ENCODE data around the gene PGGHG. TPM values are rescaled to one million over a fixed set of nuclear protein-coding genes. Genes with fewer than 3 reads are reported as not detected.
A peak's percentile ranks its signal among the peaks of the same experiment; 100 is the strongest.
"Not testable (repeated sequence)": the region's sequence is repeated elsewhere in the genome, so short reads cannot be mapped to it uniquely, and the experiment has no call there.

PGGHG gene
- total and polyA plus RNA-seq, 2 donors from 2014 or later, result 16.1 to 64.1 TPM

- peaks cover 2 to 23% (median 7%) of the 10 kb centered on the region in 3 donors for H3K4me1 ChIP-seq (ENCODE audit: control insufficient read depth in 2 of 3, insufficient read depth in 2 of 3, low read depth in 1 of 3, low read length in 3 of 3)
- H3K27me3 ChIP-seq (ENCODE audit: control insufficient read depth, insufficient read depth, low read length); H3K36me3 ChIP-seq (ENCODE audit: control insufficient read depth in 2 of 3, insufficient read depth in 3 of 3, low read length in 3 of 3); FAIRE-seq; H3K9me3 ChIP-seq (ENCODE audit: control insufficient read depth in 2 of 3, insufficient read depth in 1 of 3, low read length in 3 of 3): not testable (repeated sequence)
- peak overlapping the region; percentile 50 to 89 (median 83) for H3K4me3 ChIP-seq (ENCODE audit: low read length in 3 of 3)
- H3K9ac ChIP-seq (ENCODE audit: low read length in 3 of 3), result peak overlapping the region; percentile 26 to 98 (median 67)
- peak overlapping the region; percentile 83 to 98 for H3K27ac ChIP-seq (ENCODE audit: low read depth in 2 of 2, low read length in 2 of 2)
- intact Hi-C loops (cut with DNase I), result loop anchor here (10.0 kb wide), 1 partner anchor 46 kb away; no protein-coding TSS in a partner anchor
- peak in 1 of 5 donors; percentile 34 for DNase-seq
These were observed 20.1 kb downstream of the PGGHG start for GRCh38 chr11:308740-309665.

- intact Hi-C loops (cut with DNase I), result loop anchor here (10.0 kb wide), 1 partner anchor 45 kb away; no protein-coding TSS in a partner anchor
- FAIRE-seq, result not testable (repeated sequence)
These were observed 21.1 kb downstream of the PGGHG start for GRCh38 chr11:309979-310572.

GRCh38 chr11:311013-311748 is 22.3 kb downstream of the PGGHG start:
- FAIRE-seq; H3K36me3 ChIP-seq (ENCODE audit: control insufficient read depth in 2 of 3, insufficient read depth in 3 of 3, low read length in 3 of 3); DNase-seq; intact Hi-C loops (cut with DNase I); H3K27me3 ChIP-seq (ENCODE audit: control insufficient read depth, insufficient read depth, low read length); H3K4me3 ChIP-seq (ENCODE audit: low read length in 3 of 3); H3K9me3 ChIP-seq (ENCODE audit: control insufficient read depth in 2 of 3, insufficient read depth in 1 of 3, low read length in 3 of 3): not testable (repeated sequence)
- Histone ChIP-seq H3K9ac (ENCODE audit: low read length in 3 of 3) (peak overlapping the region in 1 of 3 donors; percentile 51), H3K27ac (ENCODE audit: low read depth in 2 of 2, low read length in 2 of 2) (peak overlapping the region in 1 of 2 donors; percentile 34), H3K4me1 (ENCODE audit: control insufficient read depth in 2 of 3, insufficient read depth in 2 of 3, low read depth in 1 of 3, low read length in 3 of 3) (peaks cover 3 to 30% (median 7%) of the 10 kb centered on the region in 3 donors)

More at GRCh38 chr11:309979-310572, 21.1 kb downstream of the PGGHG start:
- Histone ChIP-seq H3K4me1 (ENCODE audit: control insufficient read depth in 2 of 3, insufficient read depth in 2 of 3, low read depth in 1 of 3, low read length in 3 of 3) (peaks cover 3 to 27% (median 7%) of the 10 kb centered on the region in 3 donors), H3K9ac (ENCODE audit: low read length in 3 of 3) (peak overlapping the region; percentile 26 to 98 (median 81)), H3K27ac (ENCODE audit: low read depth in 2 of 2, low read length in 2 of 2) (peak overlapping the region; percentile 83 to 98), H3K4me3 (ENCODE audit: low read length in 3 of 3) (peak overlapping the region; percentile 50 to 89 (median 83))
- H3K9me3 ChIP-seq (ENCODE audit: control insufficient read depth in 2 of 3, insufficient read depth in 1 of 3, low read length in 3 of 3); H3K27me3 ChIP-seq (ENCODE audit: control insufficient read depth, insufficient read depth, low read length); H3K36me3 ChIP-seq (ENCODE audit: control insufficient read depth in 2 of 3, insufficient read depth in 3 of 3, low read length in 3 of 3): not testable (repeated sequence)
- peak in 1 of 5 donors; percentile 51 for DNase-seq

- Histone ChIP-seq H3K4me1 (ENCODE audit: control insufficient read depth in 2 of 3, insufficient read depth in 2 of 3, low read depth in 1 of 3, low read length in 3 of 3) (peaks cover 3 to 23% (median 7%) of the 10 kb centered on the region in 3 donors), H3K4me3 (ENCODE audit: low read length in 3 of 3) (peak overlapping the region in 1 of 3 donors; percentile 33), H3K27me3 (ENCODE audit: control insufficient read depth, insufficient read depth, low read length) (peaks cover 4% of the 10 kb centered on the region)
These were observed 23.3 kb downstream of the PGGHG start for GRCh38 chr11:312092-312816.

More at GRCh38 chr11:312092-312816, 23.3 kb downstream of the PGGHG start:
- no peak for TF ChIP-seq CTCF (IDR thresholded peaks at IDR 0.05; ENCODE audit: borderline replicate concordance, extremely low read depth, insufficient read depth)
- peak in 1 of 5 donors; percentile 71 for DNase-seq
- no peak for FAIRE-seq
- Histone ChIP-seq H3K36me3 (ENCODE audit: control insufficient read depth in 2 of 3, insufficient read depth in 3 of 3, low read length in 3 of 3) (no peaks in the 10 kb centered on the region), H3K9me3 (ENCODE audit: control insufficient read depth in 2 of 3, insufficient read depth in 1 of 3, low read length in 3 of 3) (no peaks in the 10 kb centered on the region), H3K9ac (ENCODE audit: low read length in 3 of 3) (peak overlapping the region in 1 of 3 donors; percentile 51), H3K27ac (ENCODE audit: low read depth in 2 of 2, low read length in 2 of 2) (peak overlapping the region; percentile 34 to 80)
- intact Hi-C loops (cut with DNase I), result no loop called here
